Hepatocyte (in vitro differentiated cells): ENCODE data around the gene NEUROD6.

Experiments
- EZH2 ChIP-seq: fragments of 200-600 bp; sonication (generic); IDR thresholded peaks from 2 replicates; pipeline ENCODE4 v1.6.1; 2016; ENCODE audit warnings: antibody characterized with exemption, mild to moderate bottlenecking, borderline replicate concordance
- TF ChIP-seq, protein P1 (sequence below): fragments of 200-600 bp; sonication (generic); IDR thresholded peaks from 2 replicates; pipeline ENCODE4 v1.5.1; 2016; ENCODE audit warnings: antibody characterized with exemption, mild to moderate bottlenecking; ENCODE audit not compliant: poor library complexity

DNA sequence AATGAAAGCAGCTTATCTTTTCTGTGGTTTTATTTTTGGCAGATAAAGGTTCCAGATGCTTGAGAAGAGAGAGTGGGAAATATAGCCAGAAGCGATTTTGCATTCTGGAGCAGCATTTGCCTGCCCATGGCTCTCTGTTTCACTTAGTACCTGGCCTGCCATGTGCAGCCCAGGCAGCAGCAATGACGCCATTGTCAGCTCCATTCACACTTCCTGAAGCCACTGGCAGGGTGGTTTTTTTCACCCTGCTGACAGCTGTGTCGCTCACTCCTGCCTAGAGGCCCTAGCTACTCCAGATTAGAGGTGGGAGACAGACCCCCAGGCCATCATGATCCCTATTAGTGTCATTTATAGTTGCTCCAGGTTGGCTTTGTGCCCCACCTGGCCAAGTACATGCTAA lies 30.1 kb upstream of the NEUROD6 start:
- TF ChIP-seq, protein P1, sequence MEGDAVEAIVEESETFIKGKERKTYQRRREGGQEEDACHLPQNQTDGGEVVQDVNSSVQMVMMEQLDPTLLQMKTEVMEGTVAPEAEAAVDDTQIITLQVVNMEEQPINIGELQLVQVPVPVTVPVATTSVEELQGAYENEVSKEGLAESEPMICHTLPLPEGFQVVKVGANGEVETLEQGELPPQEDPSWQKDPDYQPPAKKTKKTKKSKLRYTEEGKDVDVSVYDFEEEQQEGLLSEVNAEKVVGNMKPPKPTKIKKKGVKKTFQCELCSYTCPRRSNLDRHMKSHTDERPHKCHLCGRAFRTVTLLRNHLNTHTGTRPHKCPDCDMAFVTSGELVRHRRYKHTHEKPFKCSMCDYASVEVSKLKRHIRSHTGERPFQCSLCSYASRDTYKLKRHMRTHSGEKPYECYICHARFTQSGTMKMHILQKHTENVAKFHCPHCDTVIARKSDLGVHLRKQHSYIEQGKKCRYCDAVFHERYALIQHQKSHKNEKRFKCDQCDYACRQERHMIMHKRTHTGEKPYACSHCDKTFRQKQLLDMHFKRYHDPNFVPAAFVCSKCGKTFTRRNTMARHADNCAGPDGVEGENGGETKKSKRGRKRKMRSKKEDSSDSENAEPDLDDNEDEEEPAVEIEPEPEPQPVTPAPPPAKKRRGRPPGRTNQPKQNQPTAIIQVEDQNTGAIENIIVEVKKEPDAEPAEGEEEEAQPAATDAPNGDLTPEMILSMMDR, result no peak
- TF ChIP-seq EZH2, result no peak
